HG03064 (cell line): ENCODE data around the gene CLSTN1.
"Not testable (repeated sequence)": the region's sequence is repeated elsewhere in the genome, so short reads cannot be mapped to it uniquely, and the experiment has no call there.

ENCODE experiments used
- ATAC-seq: cut with Tn5 transposase; IDR thresholded peaks from one replicate; pipeline ENCODE4 v1.9.1; 2021; ENCODE audit warnings: low read depth; ENCODE audit not compliant: unreplicated experiment

Gene CLSTN1

GRCh38 chr1:9717193-9718005 lies 106.4 kb downstream of the CLSTN1 start:
- no peak for ATAC-seq

- ATAC-seq = no peak
These were observed 107.2 kb downstream of the CLSTN1 start for GRCh38 chr1:9716404-9717192.

GRCh38 chr1:9715536-9716226 lies 108.1 kb downstream of the CLSTN1 start:
- no peak for ATAC-seq

- no peak for ATAC-seq
These were observed 109.5 kb downstream of the CLSTN1 start for GRCh38 chr1:9714257-9714718.

- ATAC-seq = not testable (repeated sequence)
These were observed 111.0 kb downstream of the CLSTN1 start for GRCh38 chr1:9712767-9713166.

- ATAC-seq = no peak
These were observed 112.2 kb downstream of the CLSTN1 start for GRCh38 chr1:9711466-9712020.

- no peak for ATAC-seq
These were observed 113.7 kb downstream of the CLSTN1 start for GRCh38 chr1:9710037-9710436.

GRCh38 chr1:9706178-9706577 lies 117.6 kb downstream of the CLSTN1 start:
- no peak for ATAC-seq

GRCh38 chr1:9705337-9706093 lies 118.2 kb downstream of the CLSTN1 start:
- ATAC-seq = no peak

- no peak for ATAC-seq
These were observed 120.1 kb downstream of the CLSTN1 start for GRCh38 chr1:9703681-9704080.

GRCh38 chr1:9703165-9703509 lies 120.6 kb downstream of the CLSTN1 start:
- no peak for ATAC-seq

GRCh38 chr1:9701665-9702064 lies 122.1 kb downstream of the CLSTN1 start:
- ATAC-seq = no peak

GRCh38 chr1:9700340-9700739 lies 123.4 kb downstream of the CLSTN1 start:
- ATAC-seq = no peak

GRCh38 chr1:9699361-9699760 lies 124.4 kb downstream of the CLSTN1 start:
- ATAC-seq = no peak

- no peak for ATAC-seq
These were observed 127.0 kb downstream of the CLSTN1 start for GRCh38 chr1:9696793-9697192.

- ATAC-seq = no peak
These were observed 132.1 kb downstream of the CLSTN1 start for GRCh38 chr1:9691691-9692090.

- ATAC-seq = no peak
These were observed 132.7 kb downstream of the CLSTN1 start for GRCh38 chr1:9691108-9691445.

- no peak for ATAC-seq
These were observed 133.2 kb downstream of the CLSTN1 start for GRCh38 chr1:9690440-9691107.

- ATAC-seq = no peak
These were observed 133.8 kb downstream of the CLSTN1 start for GRCh38 chr1:9689971-9690381.
